Astrocyte (in vitro differentiated cells and primary cell): ENCODE data around the gene GRM5.

Experiments used
- EZH2 ChIP-seq: IDR thresholded peaks from 2 replicates; pipeline ENCODE4 v1.6.1; 2012; ENCODE audit warnings: mild to moderate bottlenecking, low read length, inconsistent platforms; ENCODE audit not compliant: insufficient read depth
- TF ChIP-seq, protein P1 (sequence below): IDR thresholded peaks from 2 replicates; pipeline ENCODE4 v1.5.1; 2011; ENCODE audit warnings: low read depth, mild to moderate bottlenecking, inconsistent platforms, low read length, moderate library complexity; ENCODE audit not compliant: insufficient read depth

DNA sequence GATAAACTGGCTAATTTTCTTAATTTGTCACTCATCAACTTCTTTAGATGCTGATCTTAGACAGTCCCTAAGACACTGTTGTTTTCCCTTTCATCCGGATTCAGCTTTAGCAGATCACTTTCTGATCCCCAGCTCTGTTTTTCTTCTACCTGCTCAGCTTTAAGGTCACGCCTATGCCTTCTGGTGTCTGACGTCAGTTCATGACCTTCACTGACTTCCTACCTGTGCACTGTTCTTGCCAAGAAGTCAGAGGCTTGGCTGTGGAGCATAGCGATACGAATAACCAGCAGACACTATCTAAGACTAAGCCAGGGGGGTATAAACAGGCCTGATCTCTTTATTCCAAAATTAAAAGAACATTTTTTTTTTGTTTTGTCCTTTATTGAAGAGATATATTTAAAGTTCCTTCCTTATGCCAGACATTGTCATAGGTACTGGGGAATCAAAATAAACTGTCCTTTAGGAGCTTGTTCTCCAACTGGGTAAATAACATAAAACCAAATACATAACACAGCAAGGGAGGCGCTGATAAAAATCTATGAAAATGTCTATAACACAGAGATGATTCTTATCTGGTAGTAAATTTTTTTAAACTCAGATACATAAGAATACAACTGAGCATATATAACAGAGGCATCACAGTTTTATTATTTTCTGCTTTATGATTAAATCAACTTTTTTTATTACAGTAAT, 376.1 kb downstream of the GRM5 start:
- TF ChIP-seq, protein P1, sequence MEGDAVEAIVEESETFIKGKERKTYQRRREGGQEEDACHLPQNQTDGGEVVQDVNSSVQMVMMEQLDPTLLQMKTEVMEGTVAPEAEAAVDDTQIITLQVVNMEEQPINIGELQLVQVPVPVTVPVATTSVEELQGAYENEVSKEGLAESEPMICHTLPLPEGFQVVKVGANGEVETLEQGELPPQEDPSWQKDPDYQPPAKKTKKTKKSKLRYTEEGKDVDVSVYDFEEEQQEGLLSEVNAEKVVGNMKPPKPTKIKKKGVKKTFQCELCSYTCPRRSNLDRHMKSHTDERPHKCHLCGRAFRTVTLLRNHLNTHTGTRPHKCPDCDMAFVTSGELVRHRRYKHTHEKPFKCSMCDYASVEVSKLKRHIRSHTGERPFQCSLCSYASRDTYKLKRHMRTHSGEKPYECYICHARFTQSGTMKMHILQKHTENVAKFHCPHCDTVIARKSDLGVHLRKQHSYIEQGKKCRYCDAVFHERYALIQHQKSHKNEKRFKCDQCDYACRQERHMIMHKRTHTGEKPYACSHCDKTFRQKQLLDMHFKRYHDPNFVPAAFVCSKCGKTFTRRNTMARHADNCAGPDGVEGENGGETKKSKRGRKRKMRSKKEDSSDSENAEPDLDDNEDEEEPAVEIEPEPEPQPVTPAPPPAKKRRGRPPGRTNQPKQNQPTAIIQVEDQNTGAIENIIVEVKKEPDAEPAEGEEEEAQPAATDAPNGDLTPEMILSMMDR = no peak
- TF ChIP-seq EZH2 = no peak
